GM12872 (cell line): ENCODE results near the gene SNAPC2.

Source experiments
- TF ChIP-seq, protein P1 (sequence below): IDR thresholded peaks from 3 replicates; pipeline ENCODE4 v1.5.1; 2011; ENCODE audit warnings: low read depth, mild to moderate bottlenecking, low read length, moderate library complexity; ENCODE audit not compliant: insufficient read depth

Gene SNAPC2

DNA sequence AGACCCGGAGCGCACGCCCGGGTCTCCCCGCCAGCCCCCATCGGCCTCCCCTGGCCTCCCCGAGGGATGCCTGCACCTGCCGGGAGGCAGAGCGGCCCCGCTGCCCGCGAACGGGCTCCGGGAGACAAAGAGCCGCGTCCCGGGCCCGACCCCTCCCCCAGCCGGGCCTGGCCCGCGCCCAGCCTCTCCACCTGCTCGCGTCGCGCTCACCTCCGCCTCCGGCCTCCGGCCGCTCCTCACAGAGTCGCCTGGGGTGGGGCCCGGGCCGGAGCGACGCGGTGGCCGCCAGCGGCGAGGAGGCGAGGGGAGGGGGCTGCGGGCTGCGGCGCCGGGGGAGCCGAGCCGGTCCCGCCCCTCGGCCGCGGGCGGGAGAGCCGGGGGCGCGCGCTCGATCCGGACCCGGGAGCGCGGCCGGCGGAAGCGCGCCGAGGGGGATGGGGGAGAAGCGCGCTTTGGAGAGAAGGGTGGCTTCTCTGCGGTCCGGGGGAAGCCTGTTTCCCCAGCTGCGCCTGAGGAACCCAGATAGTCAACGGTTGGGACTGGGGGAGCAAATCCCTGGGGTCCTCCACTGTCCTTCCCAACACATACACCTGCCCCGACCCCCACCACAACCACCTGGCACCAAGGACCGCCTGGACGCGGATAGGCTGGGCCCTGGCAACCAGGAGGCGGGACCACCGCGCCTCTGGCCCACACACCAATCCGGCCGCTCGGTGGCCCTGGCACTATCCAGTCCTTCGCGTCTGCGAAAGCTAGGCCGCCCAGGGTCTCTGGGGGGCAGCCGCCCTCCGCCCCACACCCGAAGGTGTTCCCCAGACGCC, 45.9 kb upstream of the SNAPC2 start, which contains the start of gene PRR36:
Gene PRR36 (minus strand): TSS at position 315 of the 821 bp plus-strand sequence. CDS start 701 bp downstream, outside the sequence.
- TF ChIP-seq, protein P1, sequence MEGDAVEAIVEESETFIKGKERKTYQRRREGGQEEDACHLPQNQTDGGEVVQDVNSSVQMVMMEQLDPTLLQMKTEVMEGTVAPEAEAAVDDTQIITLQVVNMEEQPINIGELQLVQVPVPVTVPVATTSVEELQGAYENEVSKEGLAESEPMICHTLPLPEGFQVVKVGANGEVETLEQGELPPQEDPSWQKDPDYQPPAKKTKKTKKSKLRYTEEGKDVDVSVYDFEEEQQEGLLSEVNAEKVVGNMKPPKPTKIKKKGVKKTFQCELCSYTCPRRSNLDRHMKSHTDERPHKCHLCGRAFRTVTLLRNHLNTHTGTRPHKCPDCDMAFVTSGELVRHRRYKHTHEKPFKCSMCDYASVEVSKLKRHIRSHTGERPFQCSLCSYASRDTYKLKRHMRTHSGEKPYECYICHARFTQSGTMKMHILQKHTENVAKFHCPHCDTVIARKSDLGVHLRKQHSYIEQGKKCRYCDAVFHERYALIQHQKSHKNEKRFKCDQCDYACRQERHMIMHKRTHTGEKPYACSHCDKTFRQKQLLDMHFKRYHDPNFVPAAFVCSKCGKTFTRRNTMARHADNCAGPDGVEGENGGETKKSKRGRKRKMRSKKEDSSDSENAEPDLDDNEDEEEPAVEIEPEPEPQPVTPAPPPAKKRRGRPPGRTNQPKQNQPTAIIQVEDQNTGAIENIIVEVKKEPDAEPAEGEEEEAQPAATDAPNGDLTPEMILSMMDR = no peak

DNA sequence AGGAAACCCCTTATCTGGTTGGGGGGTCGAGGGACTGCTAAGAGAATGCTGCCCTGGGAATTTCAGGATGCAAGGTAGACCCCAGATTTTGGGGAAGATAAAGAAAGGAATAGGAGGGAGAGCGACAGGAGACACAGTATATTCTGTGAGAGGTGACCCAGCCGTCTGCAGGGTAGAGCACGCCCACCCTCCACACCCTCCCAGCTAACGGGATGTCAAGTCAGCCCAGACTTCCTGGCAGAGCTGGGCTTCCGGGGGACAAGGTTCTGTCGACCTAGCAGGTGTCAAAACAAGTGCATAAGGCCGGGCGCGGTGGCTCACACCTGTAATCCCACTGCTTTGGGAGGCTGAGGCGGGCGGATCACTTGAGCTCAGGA, 45.3 kb upstream of the SNAPC2 start:
- TF ChIP-seq, protein P1 = no peak

DNA sequence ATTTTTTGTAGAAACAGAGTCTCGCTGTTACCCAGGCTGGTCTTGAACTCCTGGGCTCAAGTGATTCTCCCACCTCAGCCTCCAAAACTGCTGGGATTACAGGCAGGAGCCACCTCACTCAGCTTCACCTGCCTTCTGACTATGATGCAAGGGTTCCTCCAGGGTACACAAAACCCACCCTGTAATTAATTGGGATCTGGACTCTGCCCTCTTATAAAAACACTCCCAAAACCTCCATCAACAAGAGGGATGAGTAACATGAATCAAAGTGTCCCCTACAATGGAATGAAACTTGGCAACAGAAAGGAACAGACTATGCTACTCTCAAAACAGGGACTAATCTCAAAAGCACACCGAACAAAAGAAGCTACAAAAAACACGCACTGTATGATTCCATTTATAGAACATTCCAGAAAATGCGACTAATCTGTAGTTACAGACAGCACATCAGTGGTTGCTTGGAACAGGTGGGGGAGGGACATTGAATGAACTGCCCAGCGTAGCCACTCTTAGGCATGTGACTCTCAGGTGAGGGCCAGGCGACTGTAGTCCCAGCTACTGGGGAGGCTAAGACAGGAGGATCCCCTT, 42.8 kb upstream of the SNAPC2 start:
- TF ChIP-seq, protein P1 = no peak

DNA sequence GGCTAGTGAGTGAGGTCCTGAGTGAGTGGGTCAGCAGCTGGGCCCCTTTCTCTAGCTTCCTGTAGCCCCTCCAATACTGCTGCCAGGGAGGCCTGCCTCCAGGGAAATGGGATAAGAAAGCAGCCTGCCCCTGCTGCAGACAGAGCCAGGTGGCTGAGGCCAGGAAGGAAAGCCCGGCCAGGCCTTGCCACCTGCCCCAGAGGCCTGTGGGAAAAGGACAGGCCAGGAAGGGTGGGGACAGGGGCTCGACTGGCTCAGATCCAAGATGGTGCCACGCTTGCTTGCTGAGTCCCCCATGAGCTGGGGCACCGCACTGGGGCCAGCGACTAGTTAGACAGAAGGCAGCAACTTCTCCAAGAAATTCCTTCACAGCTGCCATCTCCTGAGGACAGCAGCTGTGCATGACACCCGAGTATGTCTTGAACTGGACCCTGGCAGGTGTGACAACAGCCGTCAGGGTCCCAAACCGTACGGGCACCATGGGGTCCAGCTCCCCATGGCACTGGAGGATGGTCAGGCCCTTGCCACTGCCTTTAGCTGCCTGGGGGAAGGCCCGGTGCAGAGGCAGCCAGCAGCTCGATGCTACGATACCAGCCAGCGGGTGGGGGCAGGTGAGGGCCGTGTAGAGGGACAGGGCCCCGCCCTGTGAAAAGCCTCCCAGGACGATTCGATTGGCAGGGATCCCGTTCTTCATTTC, 40.9 kb upstream of the SNAPC2 start:
- TF ChIP-seq, protein P1 = no peak

DNA sequence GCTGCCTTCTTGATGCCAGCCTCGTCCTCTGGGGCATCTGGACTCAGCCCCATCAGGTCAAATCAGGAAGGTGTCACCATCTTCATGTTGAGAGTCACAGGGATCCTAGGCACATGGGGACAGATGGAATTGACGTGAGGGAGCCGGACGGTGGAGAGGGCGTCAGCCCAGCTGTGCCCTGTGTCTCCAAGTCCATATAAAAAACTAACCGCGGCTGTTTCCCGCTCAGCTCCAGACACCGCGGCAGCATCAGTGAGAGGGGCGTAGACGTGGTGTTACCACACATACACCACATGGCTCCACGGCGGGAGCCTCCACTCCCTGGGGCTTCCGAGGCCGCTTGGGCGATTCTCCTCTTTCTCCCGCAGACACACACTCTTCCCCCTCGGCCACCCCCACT, 40.3 kb upstream of the SNAPC2 start:
- TF ChIP-seq, protein P1 = no peak

DNA sequence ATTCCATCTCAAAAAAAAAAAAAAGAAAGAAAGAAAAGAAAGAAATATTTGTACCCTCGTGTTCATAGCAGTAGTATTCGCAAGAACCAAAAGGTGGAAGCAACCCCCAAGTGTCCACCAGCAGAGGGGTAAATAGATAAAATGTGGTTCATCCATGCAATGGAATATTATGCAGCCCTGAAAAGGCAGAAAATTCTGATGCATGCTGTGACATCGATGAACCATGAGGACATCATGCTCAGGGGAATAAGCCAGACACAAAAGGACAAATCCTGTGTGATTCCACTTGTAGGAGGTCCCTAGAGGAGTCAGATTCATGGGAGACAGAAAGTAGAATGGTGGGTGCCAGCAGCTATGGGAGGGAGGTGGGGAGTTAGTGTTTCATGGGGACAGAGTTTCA, 38.2 kb upstream of the SNAPC2 start:
- TF ChIP-seq, protein P1 = no peak

DNA sequence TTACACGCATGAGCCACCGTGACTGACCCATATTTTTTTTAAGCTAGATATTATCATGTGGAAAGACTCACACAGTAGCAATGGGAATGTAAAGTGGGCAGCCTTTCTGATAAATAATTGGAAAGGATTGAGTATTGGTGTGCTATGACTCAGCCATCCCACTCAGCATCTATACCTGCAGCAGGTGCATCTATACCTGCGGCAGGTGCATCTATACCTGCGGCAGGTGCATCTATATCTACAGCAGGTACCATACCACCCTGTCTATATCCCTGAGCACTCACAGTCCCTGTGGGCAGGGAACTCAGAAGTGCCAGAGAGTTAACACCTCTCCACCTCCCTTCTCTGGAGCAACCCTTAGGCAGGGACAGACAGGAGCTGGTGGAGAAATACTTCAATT, 37.0 kb upstream of the SNAPC2 start:
- TF ChIP-seq, protein P1 = no peak
